ENCODE data around the gene SYT10. TPM values are rescaled to one million over a fixed set of nuclear protein-coding genes. Genes with fewer than 3 reads are reported as not detected.

SYT10 gene
- total RNA-seq (2014; rRNA removed; shearing (Covaris generic)) = 0.69 and 0.92 TPM in 2 replicates

GRCh38 chr12:33439587-33440011 is at the start of gene SYT10:
SYT10 (minus strand) TSS chr12:33439819; CDS start chr12:33439522, 297 bp downstream.
- Histone ChIP-seq H3K36me3 (replicated peaks; ENCODE audit: control insufficient read depth, insufficient read depth, low read length) (no peaks in the 10 kb centered on the region), H3K4me3 (ENCODE audit: insufficient read depth, low read depth, low read length) (peak within 1 kb of the TSS; percentile 53), H3K27me3 (ENCODE audit: control insufficient read depth, insufficient read depth, low read length) (peaks cover 38% of the 10 kb centered on the region)
- DNase-seq = peak; percentile 88

- H3K27me3 ChIP-seq (ENCODE audit: control insufficient read depth, insufficient read depth, low read length) = no peaks in the 10 kb centered on the region
- no peak overlapping the region for H3K4me3 ChIP-seq (ENCODE audit: insufficient read depth, low read depth, low read length)
- no peak for DNase-seq
- H3K36me3 ChIP-seq (replicated peaks; ENCODE audit: control insufficient read depth, insufficient read depth, low read length) = no peaks in the 10 kb centered on the region
Observed at GRCh38 chr12:33488036-33488435, 48.4 kb upstream of the SYT10 start.

GRCh38 chr12:33486058-33486457 is 46.4 kb upstream of the SYT10 start:
- no peak overlapping the region for H3K4me3 ChIP-seq (ENCODE audit: insufficient read depth, low read depth, low read length)
- no peaks in the 10 kb centered on the region for H3K36me3 ChIP-seq (replicated peaks; ENCODE audit: control insufficient read depth, insufficient read depth, low read length)
- H3K27me3 ChIP-seq (ENCODE audit: control insufficient read depth, insufficient read depth, low read length) = no peaks in the 10 kb centered on the region
- no peak for DNase-seq

- DNase-seq = no peak
- Histone ChIP-seq H3K4me3 (ENCODE audit: insufficient read depth, low read depth, low read length) (no peak overlapping the region), H3K27me3 (ENCODE audit: control insufficient read depth, insufficient read depth, low read length) (no peaks in the 10 kb centered on the region), H3K36me3 (replicated peaks; ENCODE audit: control insufficient read depth, insufficient read depth, low read length) (no peaks in the 10 kb centered on the region)
Observed at GRCh38 chr12:33484161-33484560, 44.5 kb upstream of the SYT10 start.

GRCh38 chr12:33480366-33480765 is 40.7 kb upstream of the SYT10 start:
- Histone ChIP-seq H3K27me3 (ENCODE audit: control insufficient read depth, insufficient read depth, low read length) (no peaks in the 10 kb centered on the region), H3K36me3 (replicated peaks; ENCODE audit: control insufficient read depth, insufficient read depth, low read length) (no peaks in the 10 kb centered on the region), H3K4me3 (ENCODE audit: insufficient read depth, low read depth, low read length) (no peak overlapping the region)
- DNase-seq = no peak

GRCh38 chr12:33476058-33476457 is 36.4 kb upstream of the SYT10 start:
- Histone ChIP-seq H3K36me3 (replicated peaks; ENCODE audit: control insufficient read depth, insufficient read depth, low read length) (no peaks in the 10 kb centered on the region), H3K4me3 (ENCODE audit: insufficient read depth, low read depth, low read length) (no peak overlapping the region), H3K27me3 (ENCODE audit: control insufficient read depth, insufficient read depth, low read length) (no peaks in the 10 kb centered on the region)
- DNase-seq = no peak

GRCh38 chr12:33472299-33472698 is 32.7 kb upstream of the SYT10 start:
- H3K4me3 ChIP-seq (ENCODE audit: insufficient read depth, low read depth, low read length) = no peak overlapping the region
- DNase-seq = no peak
- H3K36me3 ChIP-seq (replicated peaks; ENCODE audit: control insufficient read depth, insufficient read depth, low read length) = no peaks in the 10 kb centered on the region
- H3K27me3 ChIP-seq (ENCODE audit: control insufficient read depth, insufficient read depth, low read length) = no peaks in the 10 kb centered on the region

- Histone ChIP-seq H3K36me3 (replicated peaks; ENCODE audit: control insufficient read depth, insufficient read depth, low read length) (no peaks in the 10 kb centered on the region), H3K4me3 (ENCODE audit: insufficient read depth, low read depth, low read length) (no peak overlapping the region), H3K27me3 (ENCODE audit: control insufficient read depth, insufficient read depth, low read length) (no peaks in the 10 kb centered on the region)
- DNase-seq = no peak
Observed at GRCh38 chr12:33455096-33455495, 15.5 kb upstream of the SYT10 start.

GRCh38 chr12:33450480-33450879 is 10.9 kb upstream of the SYT10 start:
- H3K27me3 ChIP-seq (ENCODE audit: control insufficient read depth, insufficient read depth, low read length) = no peaks in the 10 kb centered on the region
- no peaks in the 10 kb centered on the region for H3K36me3 ChIP-seq (replicated peaks; ENCODE audit: control insufficient read depth, insufficient read depth, low read length)
- H3K4me3 ChIP-seq (ENCODE audit: insufficient read depth, low read depth, low read length) = no peak overlapping the region
- DNase-seq = no peak

- H3K4me3 ChIP-seq (ENCODE audit: insufficient read depth, low read depth, low read length) = no peak overlapping the region
- no peaks in the 10 kb centered on the region for H3K36me3 ChIP-seq (replicated peaks; ENCODE audit: control insufficient read depth, insufficient read depth, low read length)
- no peak for DNase-seq
- H3K27me3 ChIP-seq (ENCODE audit: control insufficient read depth, insufficient read depth, low read length) = peaks cover 38% of the 10 kb centered on the region
Observed at GRCh38 chr12:33440477-33440876, 858 bp upstream of the SYT10 start.

- Histone ChIP-seq H3K27me3 (ENCODE audit: control insufficient read depth, insufficient read depth, low read length) (peaks cover 38% of the 10 kb centered on the region), H3K4me3 (ENCODE audit: insufficient read depth, low read depth, low read length) (peak overlapping the region; percentile 53), H3K36me3 (replicated peaks; ENCODE audit: control insufficient read depth, insufficient read depth, low read length) (no peaks in the 10 kb centered on the region)
- peak; percentile 73 for DNase-seq
Observed at GRCh38 chr12:33438851-33439586, 600 bp downstream of the SYT10 start.

GRCh38 chr12:33438025-33438772 is 1.4 kb downstream of the SYT10 start:
- Histone ChIP-seq H3K36me3 (replicated peaks; ENCODE audit: control insufficient read depth, insufficient read depth, low read length) (no peaks in the 10 kb centered on the region), H3K27me3 (ENCODE audit: control insufficient read depth, insufficient read depth, low read length) (peaks cover 38% of the 10 kb centered on the region), H3K4me3 (ENCODE audit: insufficient read depth, low read depth, low read length) (peak overlapping the region; percentile 53)
- DNase-seq = peak; percentile 18

- no peak overlapping the region for H3K4me3 ChIP-seq (ENCODE audit: insufficient read depth, low read depth, low read length)
- H3K36me3 ChIP-seq (replicated peaks; ENCODE audit: control insufficient read depth, insufficient read depth, low read length) = no peaks in the 10 kb centered on the region
- no peak for DNase-seq
- peaks cover 38% of the 10 kb centered on the region for H3K27me3 ChIP-seq (ENCODE audit: control insufficient read depth, insufficient read depth, low read length)
Observed at GRCh38 chr12:33437598-33437997, 2.0 kb downstream of the SYT10 start.

- no peak overlapping the region for H3K4me3 ChIP-seq (ENCODE audit: insufficient read depth, low read depth, low read length)
- peaks cover 10% of the 10 kb centered on the region for H3K27me3 ChIP-seq (ENCODE audit: control insufficient read depth, insufficient read depth, low read length)
- no peaks in the 10 kb centered on the region for H3K36me3 ChIP-seq (replicated peaks; ENCODE audit: control insufficient read depth, insufficient read depth, low read length)
- no peak for DNase-seq
Observed at GRCh38 chr12:33432992-33433391, 6.6 kb downstream of the SYT10 start.

GRCh38 chr12:33431648-33432047 is 8.0 kb downstream of the SYT10 start:
- Histone ChIP-seq H3K36me3 (replicated peaks; ENCODE audit: control insufficient read depth, insufficient read depth, low read length) (no peaks in the 10 kb centered on the region), H3K4me3 (ENCODE audit: insufficient read depth, low read depth, low read length) (no peak overlapping the region), H3K27me3 (ENCODE audit: control insufficient read depth, insufficient read depth, low read length) (no peaks in the 10 kb centered on the region)
- no peak for DNase-seq
